GM23248 (cell line): ENCODE results near the gene GALNT1.

Experiments used
- EZH2 ChIP-seq: fragments of 200-600 bp; sonication (generic); IDR thresholded peaks from 2 replicates; pipeline ENCODE4 v1.6.1; 2018; ENCODE audit warnings: antibody characterized with exemption, mild to moderate bottlenecking; ENCODE audit not compliant: insufficient read depth, poor library complexity, severe bottlenecking
- EZH2phosphoT487 ChIP-seq: fragments of 200-600 bp; sonication (generic); IDR thresholded peaks from 2 replicates; pipeline ENCODE4 v1.6.1; 2018; ENCODE audit warnings: antibody characterized with exemption, moderate library complexity, mild to moderate bottlenecking, low read depth; ENCODE audit not compliant: insufficient read depth

DNA sequence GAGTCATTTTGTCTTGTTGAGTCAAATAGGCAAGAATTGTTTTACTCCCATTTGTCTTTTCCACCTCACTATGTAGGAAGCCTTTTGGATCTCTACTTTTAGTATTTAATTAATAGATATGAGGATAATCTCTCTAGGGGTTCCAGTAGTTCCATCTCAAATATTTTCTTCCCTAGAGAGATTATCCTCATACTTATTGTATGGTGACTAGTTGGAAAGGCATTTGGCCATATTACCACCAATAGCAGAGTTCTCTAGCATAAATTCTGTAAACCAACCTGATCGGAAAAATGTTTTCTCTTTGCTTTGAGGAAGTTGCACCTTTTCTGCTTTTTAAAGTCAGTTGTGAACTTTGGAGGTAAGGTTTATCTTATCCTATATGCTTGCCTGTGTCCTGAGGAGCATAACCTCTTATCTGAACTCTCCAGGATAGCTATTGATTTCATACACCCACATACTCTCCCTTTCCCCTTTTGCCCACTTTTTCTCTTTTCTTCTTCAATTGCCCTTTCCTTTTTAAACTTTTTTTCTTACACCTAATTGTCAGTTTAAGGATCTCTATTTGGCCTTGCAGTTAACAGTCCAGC, 100.8 kb downstream of the GALNT1 start:
- TF ChIP-seq EZH2, result no peak
- no peak for TF ChIP-seq EZH2phosphoT487
